NAMALWA (cell line): ENCODE data around the gene CRY2.
"Not testable (repeated sequence)": the region's sequence is repeated elsewhere in the genome, so short reads cannot be mapped to it uniquely, and the experiment has no call there.

Experiments
- DNase-seq: peaks from one replicate; pipeline ENCODE4 v3.0.0-alpha.2; 2015; ENCODE audit warnings: low spot score

The CRY2 gene

GRCh38 chr11:45899448-45900174 is 52.3 kb downstream of the CRY2 start:
- peak; percentile 33 for DNase-seq

GRCh38 chr11:45900175-45900800 is 53.0 kb downstream of the CRY2 start:
- not testable (repeated sequence) for DNase-seq

GRCh38 chr11:45900916-45901617 is 53.8 kb downstream of the CRY2 start:
- no peak for DNase-seq

DNA sequence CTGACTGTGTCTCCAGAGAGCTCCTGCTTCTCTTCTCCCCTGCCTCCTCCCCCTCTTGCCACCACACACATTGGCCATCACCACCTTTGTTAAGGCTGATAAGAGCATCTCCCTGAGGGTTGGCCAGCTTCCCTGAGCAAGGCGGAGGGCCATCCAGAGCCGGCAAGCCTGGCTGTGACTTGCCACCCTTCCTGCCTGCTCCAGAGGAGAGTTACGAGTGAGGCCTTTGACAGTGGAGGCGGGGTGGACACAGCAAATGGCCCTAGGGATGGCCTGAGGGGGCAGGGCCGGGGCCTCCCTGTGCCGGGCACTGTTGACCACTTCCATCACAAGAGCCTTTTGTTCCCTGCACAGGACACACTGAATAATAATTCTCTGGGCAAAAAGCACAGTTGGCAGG is 54.4 kb downstream of the CRY2 start:
- no peak for DNase-seq

DNA sequence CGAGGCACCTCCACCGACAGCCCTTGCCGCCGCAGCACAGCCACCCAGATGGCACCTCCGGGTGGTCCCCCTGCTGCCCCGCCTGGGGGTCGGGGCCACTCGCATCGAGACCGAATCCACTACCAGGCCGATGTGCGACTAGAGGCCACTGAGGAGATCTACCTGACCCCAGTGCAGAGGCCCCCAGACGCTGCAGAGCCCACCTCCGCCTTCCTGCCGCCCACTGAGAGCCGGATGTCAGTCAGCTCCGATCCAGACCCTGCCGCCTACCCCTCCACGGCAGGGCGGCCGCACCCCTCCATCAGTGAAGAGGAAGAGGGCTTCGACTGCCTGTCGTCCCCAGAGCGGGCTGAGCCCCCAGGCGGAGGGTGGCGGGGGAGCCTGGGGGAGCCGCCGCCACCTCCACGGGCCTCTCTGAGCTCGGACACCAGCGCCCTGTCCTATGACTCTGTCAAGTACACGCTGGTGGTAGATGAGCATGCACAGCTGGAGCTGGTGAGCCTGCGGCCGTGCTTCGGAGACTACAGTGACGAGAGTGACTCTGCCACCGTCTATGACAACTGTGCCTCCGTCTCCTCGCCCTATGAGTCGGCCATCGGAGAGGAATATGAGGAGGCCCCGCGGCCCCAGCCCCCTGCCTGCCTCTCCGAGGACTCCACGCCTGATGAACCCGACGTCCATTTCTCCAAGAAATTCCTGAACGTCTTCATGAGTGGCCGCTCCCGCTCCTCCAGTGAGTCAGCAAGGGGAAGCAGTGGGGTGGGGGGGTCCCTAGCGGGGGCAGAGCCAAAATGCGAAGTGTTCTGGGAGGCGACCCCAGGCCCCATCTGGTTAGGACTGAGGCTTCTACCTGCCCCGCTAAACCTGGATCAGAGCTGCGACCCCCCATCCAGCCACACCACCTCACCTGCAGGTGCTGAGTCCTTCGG is 55.4 kb downstream of the CRY2 start:
- no peak for DNase-seq

DNA sequence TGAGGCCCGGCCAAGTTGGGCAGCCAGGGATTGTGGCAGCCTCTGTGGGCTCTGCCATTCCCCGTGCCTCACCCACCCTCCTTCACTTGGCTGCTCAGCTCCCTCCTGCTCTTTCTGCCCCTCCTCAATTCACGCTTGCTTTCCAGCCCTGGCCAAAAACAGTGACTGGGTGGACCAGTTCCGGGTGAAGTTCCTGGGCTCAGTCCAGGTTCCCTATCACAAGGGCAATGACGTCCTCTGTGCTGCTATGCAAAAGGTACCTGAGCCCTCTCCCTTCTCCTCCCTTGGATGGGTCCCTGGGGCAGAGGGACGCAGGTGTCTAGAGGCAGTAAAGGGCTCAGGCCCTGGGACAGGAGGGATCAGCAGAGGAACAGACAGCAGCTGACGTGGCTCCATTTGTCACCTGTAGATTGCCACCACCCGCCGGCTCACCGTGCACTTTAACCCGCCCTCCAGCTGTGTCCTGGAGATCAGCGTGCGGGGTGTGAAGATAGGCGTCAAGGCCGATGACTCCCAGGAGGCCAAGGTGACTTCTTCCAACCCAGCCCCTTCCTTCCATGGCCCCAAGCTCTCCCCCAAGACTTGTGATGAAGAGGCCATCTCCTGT is 57.1 kb downstream of the CRY2 start:
- DNase-seq, result no peak

- DNase-seq, result no peak
Measured at GRCh38 chr11:45905095-45905494, 57.8 kb downstream of the CRY2 start.

DNA sequence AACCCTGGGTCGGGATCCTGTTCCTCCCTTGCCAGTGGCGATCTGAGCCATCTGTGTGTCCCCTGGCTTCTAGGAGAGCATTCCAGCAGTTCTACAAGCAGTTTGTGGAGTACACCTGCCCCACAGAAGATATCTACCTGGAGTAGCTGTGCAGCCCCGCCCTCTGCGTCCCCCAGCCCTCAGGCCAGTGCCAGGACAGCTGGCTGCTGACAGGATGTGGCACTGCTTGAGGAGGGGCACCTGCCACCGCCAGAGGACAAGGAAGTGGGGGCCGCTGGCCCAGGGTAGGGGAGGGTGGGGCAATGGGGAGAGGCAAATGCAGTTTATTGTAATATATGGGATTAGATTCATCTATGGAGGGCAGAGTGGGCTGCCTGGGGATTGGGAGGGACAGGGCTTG is 58.3 kb downstream of the CRY2 start:
- DNase-seq, result not testable (repeated sequence)

GRCh38 chr11:45906096-45906682 is 58.9 kb downstream of the CRY2 start:
- DNase-seq, result no peak

DNA sequence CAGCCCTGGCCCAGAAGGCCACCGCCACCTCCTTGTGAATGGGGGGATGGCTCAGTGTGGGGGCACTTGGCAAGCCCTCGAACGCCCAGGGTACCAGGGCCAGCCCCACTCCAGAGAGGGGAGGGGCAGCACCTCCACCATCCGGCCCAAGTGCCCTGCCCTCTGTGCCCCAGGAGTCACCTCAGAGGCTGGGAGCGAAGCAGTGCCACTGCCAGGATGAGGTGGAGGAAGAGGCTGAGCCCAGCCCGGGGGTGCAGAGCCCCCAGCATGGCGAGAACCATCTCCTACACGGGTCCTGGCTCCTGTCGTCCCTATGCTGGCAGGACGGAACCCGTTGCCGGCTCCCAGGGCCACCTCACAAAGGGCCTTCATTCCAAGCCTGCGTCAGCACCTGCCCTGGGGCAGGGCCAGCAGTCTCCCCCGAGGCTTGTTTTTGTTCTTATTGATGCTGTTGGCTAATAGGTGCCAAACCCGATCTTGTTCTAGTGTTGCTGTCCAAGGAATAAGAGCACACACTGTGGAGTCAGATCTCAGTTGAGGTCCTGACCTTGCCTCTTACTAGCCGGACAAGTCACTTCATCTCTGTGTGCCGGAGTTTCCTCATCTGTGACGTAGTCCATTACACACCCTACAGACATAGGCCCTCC is 59.8 kb downstream of the CRY2 start, which contains the start of gene FREY1:
TSS of gene FREY1 (minus strand) at position 307 of the 647 bp plus-strand sequence. CDS start at position 281, 26 bp downstream.
- no peak for DNase-seq

DNA sequence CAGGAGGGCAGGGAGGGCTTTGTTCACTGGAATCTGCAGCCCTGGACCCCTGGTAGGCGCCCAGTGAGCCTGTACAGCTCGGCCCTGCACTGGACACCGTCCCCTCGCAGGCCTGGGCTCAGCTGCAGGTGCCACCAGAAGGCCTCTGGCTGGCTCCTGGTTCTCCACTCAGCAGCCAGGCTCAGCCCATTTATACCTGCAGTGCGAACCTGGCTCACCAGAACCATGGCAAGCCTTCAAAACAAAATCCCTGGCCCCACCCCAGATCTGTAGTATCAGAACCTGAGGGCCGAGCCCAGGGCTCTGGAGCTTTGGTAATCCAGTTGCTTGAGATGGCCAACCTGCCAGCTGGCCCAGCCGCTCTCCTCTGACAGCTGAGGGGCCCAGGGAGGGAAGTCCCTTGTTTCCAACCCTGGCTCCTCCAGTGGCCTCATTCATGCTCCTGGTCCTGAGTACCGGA is 60.7 kb downstream of the CRY2 start:
- DNase-seq, result no peak

- DNase-seq, result no peak
Measured at GRCh38 chr11:45909594-45910475, 62.6 kb downstream of the CRY2 start.

DNA sequence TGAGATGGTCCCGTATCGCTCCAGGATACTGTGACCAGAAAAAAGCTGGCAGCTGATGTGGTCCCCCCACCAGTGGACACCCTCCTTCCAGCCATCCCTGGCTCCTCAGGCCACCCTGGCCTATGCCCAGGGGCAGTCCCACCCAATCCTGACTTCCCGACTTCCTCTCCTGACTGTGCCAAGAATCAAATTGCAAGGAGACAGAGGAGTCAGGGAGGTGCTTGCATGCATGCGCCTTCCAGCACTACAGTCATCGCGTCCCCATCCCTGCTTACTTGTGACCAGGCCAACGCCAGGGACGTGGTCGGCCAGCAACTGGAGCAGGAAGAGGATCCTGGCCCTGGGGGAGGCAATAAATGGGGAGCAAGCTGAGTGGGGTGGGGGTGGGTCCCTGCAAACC is 63.3 kb downstream of the CRY2 start:
- no peak for DNase-seq

- DNase-seq, result no peak
Measured at GRCh38 chr11:45913514-45913913, 66.2 kb downstream of the CRY2 start.

- DNase-seq, result no peak
Measured at GRCh38 chr11:45913942-45914635, 66.8 kb downstream of the CRY2 start.

- DNase-seq, result no peak
Measured at GRCh38 chr11:45915446-45915845, 68.2 kb downstream of the CRY2 start.

GRCh38 chr11:45917286-45917622 is 70.0 kb downstream of the CRY2 start:
- DNase-seq, result no peak

DNA sequence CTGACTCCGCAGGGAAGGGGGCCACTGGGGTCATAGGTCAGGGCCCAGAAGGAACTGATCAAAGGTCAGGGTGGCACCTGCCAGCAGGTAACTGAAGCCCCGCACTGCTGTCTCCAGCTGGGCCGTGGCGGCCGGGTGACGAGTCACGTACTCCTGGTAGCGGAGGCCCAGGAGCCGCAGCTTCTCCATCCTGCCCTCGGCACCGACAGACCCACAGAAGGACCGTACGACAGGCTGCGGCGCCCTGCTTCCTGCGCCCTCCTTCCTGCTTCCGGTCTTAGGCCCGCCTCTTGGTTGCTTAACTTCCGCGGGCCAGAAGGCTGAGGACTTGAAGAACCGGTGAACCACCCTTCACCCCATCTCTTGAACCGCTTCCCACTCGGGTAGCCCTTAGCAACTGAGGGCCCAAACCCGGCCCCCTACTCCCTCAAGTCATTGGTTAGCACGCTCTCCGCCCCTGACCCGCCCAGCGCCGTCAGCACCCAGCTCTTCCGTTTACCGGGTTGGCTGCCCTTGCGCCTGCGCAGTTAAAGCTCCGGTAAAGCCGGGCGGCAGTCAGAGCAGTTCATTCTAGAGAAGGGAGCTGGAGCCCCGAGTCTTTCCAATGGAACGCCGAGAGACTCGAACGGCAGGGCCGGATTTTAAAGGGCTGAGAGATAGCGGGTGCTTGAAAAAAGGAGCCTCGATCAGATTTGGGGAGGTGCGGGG is 70.5 kb downstream of the CRY2 start, which contains the start of gene PEX16:
TSS of gene PEX16 (minus strand) at position 255 of the 708 bp plus-strand sequence. CDS start at position 189, 66 bp downstream.
- DNase-seq, result peak; percentile 99
